GM21786 (cell line): ENCODE results near the gene HOXC10.

Experiments used
- ATAC-seq: cut with Tn5 transposase; IDR thresholded peaks from one replicate; pipeline ENCODE4 v1.9.1; 2021; ENCODE audit not compliant: unreplicated experiment

The HOXC10 gene

DNA sequence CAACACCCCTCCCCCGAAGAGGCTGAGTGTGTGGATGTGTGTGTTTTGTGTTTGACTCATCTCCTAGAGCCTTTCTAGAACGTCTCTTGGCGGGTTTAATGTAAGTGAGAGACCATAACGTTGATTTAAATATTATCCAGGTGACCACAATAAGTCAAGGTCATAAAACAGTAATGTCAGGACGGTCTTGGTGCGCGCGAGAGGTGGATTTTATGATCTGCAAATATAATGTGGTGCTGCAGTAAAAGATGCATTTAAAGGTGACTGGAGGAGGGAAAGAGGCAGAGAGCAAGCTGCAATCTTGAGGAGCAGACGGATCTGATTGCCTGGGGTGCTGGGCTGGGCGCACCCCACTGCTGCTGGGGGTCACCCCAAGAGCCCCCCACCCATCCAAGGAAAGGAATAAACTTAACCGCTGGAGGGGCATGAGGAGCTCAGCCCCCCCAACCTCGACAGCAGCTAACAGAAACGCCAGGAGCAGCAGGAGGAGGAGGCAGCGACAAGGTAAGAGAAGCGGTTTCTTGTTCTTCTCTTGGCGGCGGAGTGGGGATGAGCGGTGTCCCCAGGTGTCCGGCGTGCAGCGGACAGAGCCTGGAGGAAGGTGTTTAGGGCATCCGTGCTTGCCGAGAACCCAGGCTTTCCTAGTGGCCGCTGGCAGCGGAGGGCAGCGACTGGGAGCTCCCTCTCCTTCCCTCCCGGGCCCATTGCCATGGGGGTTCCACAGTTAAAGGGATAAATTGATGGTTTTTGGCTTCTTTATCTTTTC, 5.5 kb downstream of the HOXC10 start:
- no peak for ATAC-seq

DNA sequence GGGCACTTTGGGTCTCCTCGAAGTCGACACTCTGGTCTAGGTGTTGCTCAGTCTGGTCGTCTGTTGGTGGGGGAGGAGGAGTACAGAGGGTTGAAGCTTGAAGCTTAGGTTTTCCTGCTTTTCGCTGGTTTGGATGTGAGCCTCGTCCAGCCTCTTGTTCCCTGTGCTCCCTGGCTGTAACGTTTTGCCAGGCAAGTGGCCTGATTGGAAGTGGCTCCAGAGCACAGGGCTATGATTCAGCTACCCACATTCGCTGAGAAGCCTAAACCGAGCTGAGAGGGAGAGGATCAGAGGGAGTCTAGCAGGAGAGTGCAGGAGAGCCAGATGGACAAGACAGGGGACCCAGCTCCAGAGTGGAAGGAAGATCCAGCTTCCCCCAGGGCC, 6.1 kb downstream of the HOXC10 start:
- ATAC-seq, result no peak

DNA sequence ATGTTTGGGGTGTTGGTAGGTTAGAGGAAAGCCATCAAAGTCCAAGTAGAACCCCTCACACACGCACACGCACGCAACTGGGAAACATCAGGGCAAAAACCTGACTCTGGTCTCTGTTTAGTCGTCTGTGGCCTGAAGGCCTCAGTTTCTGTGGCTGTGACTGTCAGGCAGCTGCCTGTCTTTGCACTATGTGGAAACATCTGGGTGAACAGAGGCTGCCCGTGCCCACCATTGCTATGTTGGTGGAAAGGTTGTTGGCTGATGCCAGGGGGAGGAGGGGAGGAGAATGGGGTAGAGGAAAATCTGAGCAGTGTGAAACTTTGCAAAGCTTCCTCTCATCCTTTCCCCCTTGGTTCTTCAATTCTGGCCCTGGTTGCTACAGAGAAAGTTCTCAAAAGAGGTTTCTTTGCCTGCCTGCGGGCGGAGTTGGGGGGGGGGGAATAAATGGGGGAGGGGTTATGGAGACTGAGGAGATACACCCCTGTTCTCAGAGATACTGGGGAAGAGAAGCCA, 7.5 kb downstream of the HOXC10 start:
- no peak for ATAC-seq

DNA sequence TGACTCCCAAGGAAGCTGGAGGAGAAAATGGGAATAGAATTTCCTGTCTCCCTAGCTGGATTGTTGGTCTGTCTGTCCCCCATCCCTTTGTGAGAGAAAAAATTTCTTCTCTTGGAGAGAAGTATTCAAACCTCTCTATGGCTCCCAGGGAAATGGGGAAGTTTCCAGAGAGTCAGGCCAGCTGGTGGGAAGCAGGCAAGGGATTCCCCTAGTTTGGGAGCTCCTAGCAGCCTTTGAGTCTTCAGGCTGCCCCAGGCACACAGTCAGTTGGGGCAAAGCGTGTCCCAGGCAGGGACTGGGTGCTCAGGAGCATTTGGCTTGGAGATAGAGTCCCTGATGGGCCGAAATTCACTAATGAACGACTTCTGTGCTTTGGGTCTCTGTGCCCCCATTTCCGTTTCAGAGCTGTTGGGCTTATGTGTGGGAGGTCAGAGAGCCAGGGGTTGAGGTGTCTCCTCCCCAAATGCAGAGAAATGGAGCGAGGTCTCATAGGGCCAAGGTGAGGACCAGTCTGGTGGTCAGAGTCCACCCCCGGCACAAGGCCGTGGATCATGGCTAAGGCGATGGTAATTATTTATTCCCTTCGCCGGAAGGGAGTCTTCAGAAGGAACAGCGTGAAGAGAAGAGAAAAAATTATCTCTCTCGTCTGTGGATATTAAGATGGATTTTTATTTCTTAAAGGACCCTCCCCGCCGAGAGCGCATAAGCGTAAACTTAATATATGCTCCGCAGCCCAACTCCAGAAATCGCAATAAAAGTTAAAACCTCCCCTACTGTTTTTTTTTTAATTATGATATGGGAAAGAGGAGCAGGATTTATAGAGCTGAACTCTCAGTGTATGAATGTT, 8.4 kb downstream of the HOXC10 start:
- ATAC-seq, result no peak

DNA sequence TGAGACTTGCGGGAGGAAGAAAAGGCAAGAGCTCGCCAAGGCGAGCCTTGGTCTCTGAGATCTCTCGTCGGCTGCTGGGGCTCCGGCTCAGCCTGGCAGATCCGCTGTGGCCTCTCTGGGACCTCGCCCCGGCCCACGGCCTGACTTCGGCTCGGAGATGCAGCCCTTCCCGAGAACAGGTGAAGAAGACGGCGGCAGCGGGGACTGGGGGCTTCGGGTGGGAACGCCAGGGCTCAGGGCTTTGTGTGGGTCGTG, 9.0 kb downstream of the HOXC10 start:
- no peak for ATAC-seq

DNA sequence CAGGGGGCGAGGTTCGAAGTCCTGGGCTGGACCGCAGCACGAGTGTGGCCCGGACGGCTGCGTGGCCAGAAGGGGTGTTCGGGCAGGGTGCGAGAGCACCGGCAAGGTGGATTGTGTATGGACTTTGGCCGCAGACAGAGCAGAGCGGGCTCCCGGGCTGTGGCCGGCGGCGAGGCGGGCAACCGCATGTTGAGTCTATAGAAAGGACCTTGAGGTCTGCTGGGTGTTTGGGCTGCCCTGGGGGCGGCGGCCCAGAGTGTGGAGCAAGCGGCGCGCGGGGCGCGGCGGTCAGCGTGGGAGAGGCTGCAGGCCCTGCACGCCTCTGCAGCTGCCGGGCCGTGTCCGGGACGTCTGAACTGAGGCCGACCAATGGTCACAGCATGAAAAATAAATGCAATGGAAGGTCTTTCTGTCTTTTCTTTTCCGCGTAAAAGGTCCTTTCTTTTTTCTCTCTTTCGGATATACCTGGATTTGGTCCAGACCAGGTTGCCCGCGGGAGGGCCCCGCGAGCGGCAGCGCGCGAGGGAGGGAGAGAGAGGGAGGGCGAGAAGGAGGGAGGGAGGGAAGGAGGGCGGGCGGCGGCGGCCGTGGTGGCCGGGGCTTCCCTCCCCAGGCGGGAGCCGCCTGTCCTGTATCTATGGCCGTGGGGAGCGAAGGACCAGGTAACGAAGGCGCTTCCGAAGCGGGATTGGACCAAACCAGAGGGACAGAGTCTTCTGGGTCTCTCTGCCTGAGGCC, 9.5 kb downstream of the HOXC10 start:
- no peak for ATAC-seq

DNA sequence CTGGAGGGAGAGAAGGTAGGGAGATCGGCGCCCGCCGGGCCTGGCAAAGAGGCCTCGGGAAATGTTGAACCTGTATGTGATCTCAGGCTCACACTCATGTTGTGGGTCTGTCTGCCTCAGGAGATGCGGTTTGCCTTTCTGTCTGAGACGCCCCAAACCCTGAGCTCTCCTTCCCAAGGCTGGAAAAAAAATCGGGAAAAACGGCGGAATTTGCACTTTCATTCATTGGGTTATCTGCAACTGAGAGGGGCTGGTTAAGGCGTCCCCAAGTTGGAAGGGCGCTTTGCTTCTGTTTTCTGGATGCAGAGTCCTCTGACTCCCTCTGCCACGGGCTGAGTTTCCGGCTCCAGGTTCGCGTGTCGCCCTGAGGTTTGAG, 10.0 kb downstream of the HOXC10 start:
- no peak for ATAC-seq

DNA sequence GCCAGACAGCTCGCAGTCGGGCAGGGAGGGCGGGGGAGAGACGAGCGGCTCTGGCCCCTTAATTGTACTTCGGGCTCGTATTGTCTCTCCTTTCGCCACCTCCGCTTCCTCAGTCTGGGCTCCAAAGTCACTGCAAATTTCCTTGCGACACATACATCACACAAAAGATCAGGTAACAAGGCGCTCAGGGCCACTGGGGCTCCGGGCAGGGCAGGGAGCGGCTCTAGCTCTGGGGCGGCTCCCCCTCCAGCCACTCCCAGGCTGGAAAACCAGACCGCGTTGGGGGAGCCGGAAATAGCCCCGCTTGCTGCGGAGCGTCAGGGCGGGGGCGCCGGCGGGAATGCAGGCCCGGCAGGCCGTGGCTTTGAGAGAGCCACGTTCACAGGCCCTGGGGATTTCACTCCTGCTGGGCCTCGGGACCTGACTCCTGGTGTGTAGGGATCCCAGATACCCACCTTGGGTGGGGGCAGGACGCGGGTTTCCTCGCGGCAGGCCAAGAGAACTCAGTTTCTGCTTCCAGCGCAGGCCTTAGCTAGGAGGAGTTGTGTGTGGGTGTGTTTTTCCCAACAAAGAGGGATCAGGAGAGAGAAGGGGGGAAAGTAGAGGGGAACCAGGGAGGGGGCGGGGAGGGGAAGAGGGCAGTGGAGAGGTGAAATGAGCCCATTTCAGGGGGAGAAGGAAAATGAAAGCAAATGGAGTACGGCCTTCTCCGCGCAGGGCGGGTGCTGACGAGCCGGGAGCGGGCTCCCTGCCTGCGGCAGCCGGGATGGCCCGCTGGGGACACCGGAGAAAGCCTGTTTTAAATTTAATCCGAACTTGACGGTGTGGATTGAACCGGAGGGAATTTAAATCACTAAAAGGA, 10.7 kb downstream of the HOXC10 start:
- ATAC-seq, result no peak

DNA sequence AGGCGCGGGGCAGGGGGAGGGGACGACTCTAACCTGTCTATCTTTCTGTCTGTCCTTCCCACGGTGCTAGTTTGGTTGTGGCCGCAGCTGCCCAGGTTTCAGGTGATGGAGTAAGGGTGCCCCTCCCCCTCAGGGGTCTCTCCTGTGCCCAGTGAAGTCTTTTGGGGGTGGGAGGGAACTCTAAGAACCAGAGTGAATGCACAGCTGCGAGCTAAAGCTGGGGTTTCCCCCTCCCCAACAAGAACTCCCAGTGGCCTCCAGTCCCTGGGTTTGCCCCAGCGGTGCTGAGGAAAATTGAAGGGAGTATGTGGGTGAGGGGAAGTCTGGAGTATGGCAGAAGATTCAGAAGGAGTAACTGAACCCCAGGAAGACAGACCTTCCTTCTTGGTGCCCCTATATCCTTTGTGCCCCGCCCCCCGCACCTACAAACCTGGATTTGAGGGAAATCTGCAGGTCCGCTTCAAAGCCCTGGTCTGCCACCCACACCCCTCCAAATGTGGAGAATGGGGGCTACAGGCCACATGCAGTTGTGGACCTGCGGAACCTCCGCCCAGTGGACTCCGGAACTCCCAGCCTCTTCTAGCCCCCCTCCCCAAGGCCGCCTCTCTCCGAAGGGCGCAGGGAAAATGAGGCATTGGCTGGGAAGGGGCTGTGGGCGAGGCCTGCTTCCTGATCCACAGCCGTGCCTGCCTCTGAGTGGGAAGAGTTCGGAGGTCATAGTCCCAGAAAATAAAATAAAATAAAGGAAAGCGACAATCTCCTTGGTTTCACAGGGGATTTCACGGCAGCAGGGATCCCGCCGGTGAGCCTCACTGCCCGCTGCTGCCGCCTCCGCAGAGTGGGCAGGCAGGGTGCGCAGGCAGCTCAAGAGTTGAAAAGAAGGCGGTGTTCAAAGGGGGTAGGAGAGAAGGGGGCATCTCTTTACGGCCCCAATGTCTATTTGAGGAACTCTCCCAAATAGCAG, 11.6 kb downstream of the HOXC10 start:
- ATAC-seq, result no peak

DNA sequence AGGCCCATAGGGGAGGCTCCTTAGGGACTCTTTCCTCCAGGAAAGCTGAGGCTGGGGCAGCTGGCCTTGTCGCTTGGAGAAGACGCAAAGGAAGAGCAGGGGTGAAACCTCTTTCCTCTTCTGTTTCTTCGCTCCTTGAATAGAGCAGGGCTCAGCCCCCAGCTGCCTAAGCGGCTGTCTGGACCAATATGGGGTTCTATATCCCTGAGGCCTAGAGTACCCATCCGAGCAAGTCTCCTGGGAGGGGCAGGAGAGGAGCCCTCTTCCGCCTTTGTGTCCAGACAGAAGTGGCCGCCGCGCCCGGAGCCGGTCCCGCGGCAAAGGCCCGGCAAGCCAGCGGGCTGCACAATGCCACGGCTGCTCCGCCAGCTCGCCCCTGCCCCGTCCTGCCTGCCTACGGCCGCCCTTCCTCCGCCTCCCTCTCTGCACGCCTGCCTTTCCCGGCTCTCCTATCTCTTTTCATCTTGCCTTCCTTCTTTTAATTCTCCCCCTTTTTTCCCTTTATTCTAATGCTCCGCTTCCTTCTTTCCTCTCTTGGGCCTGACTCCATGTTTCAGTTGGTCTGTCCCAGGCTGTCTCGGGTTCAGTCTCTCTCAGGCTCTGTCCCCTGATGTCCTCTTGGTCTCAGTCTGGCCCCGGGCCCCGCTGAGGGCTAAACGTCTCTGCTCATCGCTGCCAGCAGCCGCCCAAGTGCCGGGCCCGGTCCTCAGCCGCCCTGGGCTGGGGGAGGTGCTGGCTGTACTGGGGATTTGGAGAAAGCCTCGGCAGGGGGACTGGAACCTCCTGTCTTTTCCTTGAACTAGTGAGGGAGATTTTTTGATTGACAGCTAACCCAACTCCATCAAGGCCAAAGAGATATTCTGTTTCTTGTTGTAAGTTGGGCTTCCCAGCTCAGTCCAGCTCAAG, 12.5 kb downstream of the HOXC10 start:
- ATAC-seq, result no peak

DNA sequence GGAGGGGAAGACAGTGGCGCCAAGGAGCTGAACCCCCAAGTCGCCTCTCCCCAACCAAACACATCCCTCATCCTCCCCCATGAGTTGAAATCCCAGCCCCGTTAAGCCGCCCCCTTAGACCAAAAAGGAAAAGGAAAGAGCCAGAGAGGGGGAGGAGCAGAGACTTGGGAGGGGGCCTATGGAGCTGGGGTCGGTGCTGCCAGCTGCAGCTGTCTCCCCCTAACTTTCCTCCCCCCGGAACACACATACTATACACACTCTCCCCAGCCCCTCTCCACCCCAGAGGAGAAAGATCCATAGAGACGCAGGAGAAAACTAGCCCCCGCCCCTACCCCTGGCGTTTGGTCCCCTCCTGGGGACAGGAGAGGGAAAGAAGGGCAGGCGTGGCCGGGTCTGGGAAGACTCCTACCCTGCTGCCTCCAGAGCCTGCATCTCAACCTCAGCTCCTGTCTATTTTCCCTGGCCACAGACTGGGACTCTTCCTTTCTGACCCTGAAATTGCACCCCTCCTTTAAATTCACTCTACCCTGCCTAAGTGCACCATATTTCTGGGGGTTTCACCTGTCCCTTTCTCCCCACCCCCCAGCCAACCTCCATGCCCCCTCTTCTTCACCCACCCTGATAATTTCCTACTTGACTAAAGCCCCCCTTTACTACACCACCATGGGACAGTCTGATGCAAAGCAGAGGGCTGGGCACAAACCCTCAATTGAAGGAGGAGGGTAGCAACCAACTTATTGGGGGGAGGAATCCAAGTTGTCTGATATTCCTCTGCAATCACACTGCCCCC, 13.4 kb downstream of the HOXC10 start:
- no peak for ATAC-seq

DNA sequence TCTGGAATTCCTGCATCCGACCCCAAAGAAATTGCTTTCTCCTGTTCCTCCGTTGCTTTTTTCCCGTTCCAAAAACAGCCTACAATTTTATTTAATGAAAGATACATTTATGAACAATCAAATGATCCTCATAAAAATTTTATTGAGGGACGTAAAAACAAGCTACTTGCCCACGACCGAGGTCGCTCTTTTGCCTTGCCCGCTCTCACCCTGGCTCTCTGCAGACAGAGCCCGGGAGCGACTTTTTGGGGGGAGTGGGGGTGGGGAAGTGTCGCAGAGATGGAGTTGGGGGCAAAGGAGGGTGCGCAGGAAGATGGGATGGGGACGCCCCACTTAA, 13.9 kb downstream of the HOXC10 start:
- no peak for ATAC-seq

DNA sequence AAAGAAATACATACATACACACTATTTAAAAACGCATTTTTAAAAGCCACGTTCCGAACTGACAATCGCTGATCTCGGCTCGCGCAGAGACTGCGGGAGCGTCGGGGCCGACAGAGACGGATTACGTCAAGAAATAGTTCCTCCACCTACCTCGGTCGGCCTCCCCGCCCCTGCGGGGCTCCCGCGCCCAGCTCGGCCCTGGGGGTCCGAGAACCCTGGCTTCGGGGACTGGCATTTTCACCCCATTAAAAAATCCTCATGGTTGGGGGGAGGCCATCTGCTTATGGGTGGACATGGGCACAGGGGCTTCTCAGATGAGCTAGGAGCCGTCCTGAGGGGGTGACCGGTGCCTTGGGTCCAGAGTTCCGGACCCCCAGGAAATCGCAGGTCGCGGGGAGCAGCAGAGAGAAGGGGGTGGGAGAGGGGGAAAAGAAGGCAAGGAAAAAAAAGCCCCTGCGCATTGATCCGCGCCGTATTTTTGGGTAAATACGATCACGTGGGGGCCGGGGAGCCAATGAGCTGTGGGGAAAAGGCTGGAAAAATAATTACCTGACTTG, 14.7 kb downstream of the HOXC10 start:
- ATAC-seq, result no peak

DNA sequence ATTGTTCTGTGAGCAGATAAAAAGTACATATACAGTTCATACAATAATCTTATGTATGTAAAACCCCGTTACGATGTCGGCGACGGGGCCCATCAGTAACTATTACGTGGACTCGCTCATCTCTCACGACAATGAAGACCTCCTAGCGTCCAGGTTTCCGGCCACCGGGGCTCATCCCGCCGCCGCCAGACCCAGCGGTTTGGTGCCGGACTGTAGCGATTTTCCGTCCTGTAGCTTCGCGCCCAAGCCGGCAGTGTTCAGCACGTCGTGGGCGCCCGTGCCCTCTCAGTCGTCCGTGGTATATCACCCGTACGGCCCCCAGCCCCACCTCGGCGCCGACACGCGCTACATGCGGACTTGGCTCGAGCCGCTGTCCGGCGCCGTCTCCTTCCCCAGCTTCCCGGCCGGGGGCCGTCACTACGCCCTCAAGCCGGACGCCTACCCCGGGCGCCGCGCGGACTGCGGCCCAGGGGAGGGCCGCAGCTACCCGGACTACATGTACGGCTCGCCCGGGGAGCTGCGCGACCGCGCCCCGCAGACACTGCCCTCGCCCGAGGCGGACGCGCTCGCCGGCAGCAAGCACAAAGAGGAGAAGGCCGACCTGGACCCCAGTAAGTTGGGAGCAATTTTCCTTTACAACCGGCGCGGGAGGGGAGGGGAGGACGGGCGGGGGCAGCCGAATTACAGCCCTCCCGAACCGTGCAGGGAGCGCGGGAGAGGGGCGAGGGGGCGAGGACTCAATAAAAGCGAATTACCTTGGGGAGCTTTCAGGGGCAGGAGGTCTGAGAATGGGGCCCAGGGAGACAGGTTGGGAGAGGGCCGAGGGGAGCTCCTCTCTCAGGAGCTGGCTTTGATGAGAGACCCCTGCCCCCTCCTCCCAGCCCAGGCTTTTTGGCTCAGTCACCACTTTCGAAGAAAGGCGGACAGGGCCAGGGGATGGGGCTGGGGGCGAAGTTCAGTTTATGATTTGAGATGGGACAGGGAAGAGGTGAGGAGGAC, 15.5 kb downstream of the HOXC10 start, which contains the start of gene HOXC9:
HOXC9 (plus strand) TSS at position 46 of the 999 bp plus-strand sequence; CDS start at position 74, 28 bp downstream.
- ATAC-seq, result no peak

DNA sequence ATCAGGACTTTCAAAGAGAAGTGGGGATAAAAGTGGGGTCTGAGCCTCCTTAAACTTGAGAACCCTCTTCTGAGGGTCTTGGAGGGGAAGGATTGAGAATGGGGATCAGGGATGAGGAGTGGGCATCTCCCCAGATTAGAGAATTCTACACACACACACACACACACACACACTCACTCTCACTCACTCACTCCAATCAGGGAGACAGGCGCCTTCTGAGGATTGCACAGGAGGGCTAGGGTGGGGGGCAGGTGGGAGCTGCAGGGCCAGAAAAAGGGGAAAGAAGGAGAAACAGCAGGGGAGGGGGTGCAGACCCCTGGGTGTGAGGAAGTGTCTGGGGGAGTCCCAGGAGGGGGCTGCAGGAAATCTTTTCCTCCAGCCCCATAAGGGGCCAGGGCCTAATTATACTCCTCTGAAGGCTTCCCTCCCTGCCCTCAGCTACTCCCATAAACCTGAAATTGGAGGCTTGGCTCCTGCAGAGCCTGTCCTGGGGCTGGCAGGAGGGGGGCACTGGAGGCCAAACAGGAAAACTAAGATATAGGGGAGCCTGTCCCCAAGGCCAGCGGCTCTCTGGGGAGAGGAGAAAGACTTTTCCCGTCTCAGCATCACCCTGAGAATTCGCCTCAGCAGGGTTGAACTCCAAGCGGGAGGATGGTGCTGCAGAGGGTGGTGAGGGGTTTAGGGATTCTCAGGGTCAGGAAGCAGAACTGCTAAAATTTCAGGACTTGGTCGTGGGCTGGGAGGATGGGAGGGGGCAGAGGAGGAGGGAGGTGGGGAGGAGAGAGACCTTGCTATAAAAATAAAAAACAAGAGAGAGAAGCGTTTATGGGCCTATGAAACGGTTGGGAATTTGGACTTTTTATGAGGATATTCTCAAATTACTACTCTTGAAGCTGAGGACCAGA, 16.6 kb downstream of the HOXC10 start:
- no peak for ATAC-seq
